ENCODE results near the gene TATDN2. TPM values are rescaled to one million over a fixed set of nuclear protein-coding genes. Genes with fewer than 3 reads are reported as not detected.
"Not testable (repeated sequence)": the region's sequence is repeated elsewhere in the genome, so short reads cannot be mapped to it uniquely, and the experiment has no call there.

Gene TATDN2
- total RNA-seq, 1 experiment from 2014 or later: 9.8 TPM

DNA sequence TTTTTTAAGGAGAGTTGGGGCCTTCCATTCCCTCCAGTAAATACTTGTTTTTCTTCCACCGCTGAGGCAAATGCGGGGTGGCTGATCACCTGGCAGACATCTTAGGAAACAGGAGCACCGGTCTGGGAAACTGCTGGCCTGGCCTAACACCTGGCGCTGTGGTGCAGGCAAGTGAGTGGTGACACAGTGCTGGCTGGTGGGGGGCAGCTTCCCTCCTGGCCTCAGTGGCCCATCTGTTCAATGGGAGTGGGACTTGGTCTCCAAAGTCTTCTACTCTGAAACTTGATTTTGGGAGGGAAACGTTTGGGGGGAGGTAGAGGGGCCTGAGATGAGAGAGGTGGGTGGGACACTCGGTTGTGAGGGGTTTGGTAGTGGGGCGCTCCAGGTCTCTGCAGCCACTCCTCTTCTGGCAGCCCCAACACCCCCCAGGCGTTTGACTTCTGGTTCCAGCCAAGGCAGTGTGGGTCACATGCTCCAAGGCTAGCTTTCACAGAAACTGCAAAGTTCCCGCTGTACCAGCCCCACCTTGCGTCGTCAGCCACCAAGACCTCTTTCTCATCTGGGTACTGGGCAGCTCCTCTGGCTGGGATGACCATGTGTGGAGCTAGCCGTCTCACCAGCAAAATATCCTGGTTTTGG, 39.8 kb downstream of the TATDN2 start:
- H3K27me3 ChIP-seq (ENCODE audit: control insufficient read depth, insufficient read depth, low read length): no peaks in the 10 kb centered on the region
- DNase-seq: no peak
- H3K36me3 ChIP-seq (replicated peaks; ENCODE audit: control insufficient read depth, insufficient read depth, low read length): peaks cover 16% of the 10 kb centered on the region
- H3K4me3 ChIP-seq (ENCODE audit: insufficient read depth, low read depth, low read length): no peak overlapping the region

DNA sequence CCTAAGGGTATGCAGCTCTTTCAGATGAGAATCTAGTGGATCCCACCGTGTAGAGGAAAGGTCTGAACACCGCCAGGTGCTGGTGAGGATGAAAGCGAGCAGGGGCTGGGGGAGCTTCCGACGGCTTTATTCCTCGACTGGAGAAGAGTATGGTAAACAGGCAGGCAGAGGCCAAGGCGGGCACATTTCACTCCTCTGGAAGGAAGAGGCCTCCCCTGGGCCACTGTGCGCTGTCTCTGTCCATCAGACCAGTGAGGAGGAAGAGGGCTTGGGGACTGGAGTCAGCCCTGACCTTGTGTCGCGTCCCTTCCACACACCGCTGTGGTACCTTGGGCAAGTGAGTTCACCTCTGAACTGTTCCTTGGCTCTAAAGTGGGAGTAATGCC, 40.3 kb downstream of the TATDN2 start:
- H3K4me3 ChIP-seq (ENCODE audit: insufficient read depth, low read depth, low read length): no peak overlapping the region
- no peak for DNase-seq
- no peaks in the 10 kb centered on the region for H3K27me3 ChIP-seq (ENCODE audit: control insufficient read depth, insufficient read depth, low read length)
- peaks cover 13% of the 10 kb centered on the region for H3K36me3 ChIP-seq (replicated peaks; ENCODE audit: control insufficient read depth, insufficient read depth, low read length)

DNA sequence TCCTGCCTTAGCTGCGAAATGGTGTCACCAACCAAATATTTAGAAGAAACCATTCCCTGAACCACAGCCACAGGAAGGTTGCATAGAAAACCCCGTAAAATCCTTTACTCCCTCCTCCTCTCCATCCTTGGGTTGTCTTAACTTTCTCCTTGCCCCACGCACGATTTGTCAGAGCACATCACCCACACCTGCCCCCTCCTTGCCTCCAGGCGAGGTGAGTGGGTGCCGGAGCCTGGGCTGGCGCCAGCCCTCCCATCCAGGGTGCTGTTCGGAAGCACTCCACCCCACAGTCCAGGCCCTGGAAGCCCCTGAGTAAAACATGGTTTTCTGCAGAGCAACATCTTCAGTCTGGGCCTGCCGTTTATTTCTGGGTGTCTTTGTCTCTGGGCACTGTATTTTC, 40.8 kb downstream of the TATDN2 start:
- peaks cover 12% of the 10 kb centered on the region for H3K36me3 ChIP-seq (replicated peaks; ENCODE audit: control insufficient read depth, insufficient read depth, low read length)
- H3K27me3 ChIP-seq (ENCODE audit: control insufficient read depth, insufficient read depth, low read length): no peaks in the 10 kb centered on the region
- no peak overlapping the region for H3K4me3 ChIP-seq (ENCODE audit: insufficient read depth, low read depth, low read length)
- DNase-seq: no peak

DNA sequence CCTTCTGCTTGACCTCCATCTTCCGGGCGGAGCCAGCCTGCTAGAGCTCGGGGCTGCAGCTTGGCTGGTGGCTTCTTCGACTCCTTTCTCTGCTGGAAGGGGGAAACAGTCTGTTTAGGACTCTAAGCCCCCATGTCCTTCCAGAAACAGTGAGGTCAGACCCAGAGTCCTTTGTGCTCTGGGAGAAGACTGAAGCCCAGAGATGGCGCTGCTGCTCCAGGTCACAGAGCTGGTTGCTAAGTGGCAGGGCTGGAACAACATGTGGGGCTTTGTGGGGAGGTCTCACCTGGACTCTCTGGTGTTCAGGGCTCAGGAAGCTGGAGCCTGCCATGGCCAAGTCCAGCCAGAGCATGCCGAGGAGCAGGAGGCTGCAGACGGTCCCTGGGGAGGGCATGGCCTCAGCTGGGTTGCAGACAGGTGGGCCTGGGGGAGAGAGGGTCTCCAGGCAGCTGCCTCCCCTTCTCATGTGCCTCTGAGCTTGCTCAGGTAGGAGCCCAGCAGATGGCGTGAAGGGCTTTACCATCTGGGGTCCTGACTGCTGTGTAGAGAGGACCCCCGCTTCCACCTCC, 41.6 kb downstream of the TATDN2 start:
- no peaks in the 10 kb centered on the region for H3K27me3 ChIP-seq (ENCODE audit: control insufficient read depth, insufficient read depth, low read length)
- DNase-seq: no peak
- H3K4me3 ChIP-seq (ENCODE audit: insufficient read depth, low read depth, low read length): no peak overlapping the region
- peaks cover 13% of the 10 kb centered on the region for H3K36me3 ChIP-seq (replicated peaks; ENCODE audit: control insufficient read depth, insufficient read depth, low read length)

DNA sequence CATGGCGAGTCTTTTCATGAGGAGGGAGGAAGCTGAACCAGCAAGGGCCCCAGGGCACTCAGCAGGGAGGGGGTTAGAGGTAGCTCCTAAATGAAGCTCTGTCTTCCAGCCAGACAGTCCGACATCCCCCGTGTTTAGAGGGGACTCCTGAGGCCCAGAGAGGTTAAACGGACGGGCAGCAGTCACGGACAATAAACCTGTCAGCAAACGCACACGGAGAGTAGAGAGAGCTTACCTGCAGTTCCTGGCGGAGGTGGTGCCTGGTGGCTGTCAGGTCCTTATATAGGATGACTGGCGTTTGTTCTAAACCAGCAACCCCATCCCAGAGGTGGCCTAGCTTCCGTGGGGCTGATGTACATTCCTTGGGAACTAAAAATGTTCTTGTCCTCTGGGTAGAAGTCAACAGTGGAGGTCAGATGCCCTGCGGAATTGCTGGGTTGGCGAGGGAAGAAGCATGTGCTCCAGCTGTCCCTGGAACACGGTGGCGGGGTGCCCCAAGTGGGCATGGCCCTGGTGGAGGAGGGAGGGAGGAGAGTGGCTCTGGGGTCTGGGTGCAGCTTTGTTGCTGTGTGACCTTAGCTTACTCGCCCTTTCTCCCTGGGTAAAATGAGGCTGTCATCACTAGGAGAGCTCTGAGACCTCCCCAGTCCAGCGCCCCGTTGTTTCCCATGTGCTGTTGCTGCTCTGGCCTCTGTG, 42.4 kb downstream of the TATDN2 start:
- DNase-seq: no peak
- Histone ChIP-seq H3K27me3 (ENCODE audit: control insufficient read depth, insufficient read depth, low read length) (no peaks in the 10 kb centered on the region), H3K36me3 (replicated peaks; ENCODE audit: control insufficient read depth, insufficient read depth, low read length) (peaks cover 13% of the 10 kb centered on the region), H3K4me3 (ENCODE audit: insufficient read depth, low read depth, low read length) (no peak overlapping the region)

DNA sequence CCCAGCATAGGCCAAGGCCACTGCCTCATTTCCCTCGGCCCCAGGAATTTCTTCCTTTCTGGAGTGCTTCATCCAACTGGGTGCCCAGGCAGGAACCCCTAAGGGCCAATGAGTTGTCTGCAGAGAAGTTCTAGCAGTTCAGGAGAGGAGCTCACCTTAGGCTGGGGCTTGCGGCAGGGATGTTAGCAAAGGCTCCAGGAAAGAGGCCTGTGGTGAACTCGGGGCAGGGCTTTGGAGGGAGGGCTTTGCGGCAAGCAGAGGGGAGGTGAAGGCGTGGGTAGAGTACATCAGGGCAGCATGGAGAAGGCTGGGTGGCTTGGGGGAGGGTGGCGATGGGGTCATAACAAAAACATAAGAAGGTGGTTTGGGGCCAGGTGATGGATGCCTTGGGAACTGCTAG, 43.4 kb downstream of the TATDN2 start:
- Histone ChIP-seq H3K27me3 (ENCODE audit: control insufficient read depth, insufficient read depth, low read length) (no peaks in the 10 kb centered on the region), H3K36me3 (replicated peaks; ENCODE audit: control insufficient read depth, insufficient read depth, low read length) (peaks cover 13% of the 10 kb centered on the region), H3K4me3 (ENCODE audit: insufficient read depth, low read depth, low read length) (no peak overlapping the region)
- DNase-seq: no peak

DNA sequence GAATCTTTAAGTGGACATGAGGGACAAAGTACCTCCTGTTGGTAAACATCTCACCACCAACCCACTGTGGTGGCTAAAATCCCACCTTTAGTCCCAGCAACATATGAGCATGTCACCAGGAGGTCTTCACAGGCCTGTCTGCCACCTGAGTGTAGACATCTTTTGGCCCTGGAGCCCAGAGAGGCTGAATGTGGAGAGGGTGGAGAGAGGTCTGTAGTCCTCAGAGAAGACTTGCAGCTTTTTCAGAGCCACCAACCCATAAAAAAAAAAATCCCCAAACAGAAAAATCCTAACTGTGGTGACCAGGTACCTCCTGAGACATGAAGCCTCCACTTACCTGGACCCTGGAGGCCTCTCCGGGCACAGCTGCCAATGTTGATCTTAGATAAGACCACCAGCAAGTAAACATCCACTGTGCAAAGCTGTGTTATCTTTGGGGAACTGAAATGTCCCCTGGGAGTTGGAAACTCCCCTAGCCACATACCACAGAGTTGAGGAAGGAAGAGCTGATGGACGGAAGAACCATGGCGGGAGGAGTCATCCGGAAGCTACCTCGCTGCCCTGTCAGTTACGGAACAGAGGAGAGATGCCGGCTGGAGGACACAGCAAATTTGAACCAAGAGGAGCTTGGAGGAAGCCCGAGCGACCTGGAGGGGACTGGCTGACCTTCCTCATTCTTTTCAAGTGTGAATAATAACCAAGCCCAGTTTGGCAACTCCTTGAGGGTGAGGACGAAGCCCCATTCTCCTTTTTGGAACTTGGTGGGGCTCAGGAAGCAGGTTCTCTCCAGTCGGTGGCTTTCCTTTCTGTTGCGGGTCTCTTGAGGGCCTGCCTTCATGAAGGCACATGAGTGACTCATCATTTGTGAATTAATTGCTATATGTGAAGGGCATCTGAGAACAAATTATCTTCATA, 44.5 kb downstream of the TATDN2 start, which contains the start of gene GHRL:
TSS of gene GHRL (minus strand) at position 443 of the 915 bp plus-strand sequence. CDS start 2,767 bp downstream, outside the sequence.
- no peaks in the 10 kb centered on the region for H3K27me3 ChIP-seq (ENCODE audit: control insufficient read depth, insufficient read depth, low read length)
- no peak for DNase-seq
- peaks cover 13% of the 10 kb centered on the region for H3K36me3 ChIP-seq (replicated peaks; ENCODE audit: control insufficient read depth, insufficient read depth, low read length)
- H3K4me3 ChIP-seq (ENCODE audit: insufficient read depth, low read depth, low read length): no peak within 1 kb of the TSS

DNA sequence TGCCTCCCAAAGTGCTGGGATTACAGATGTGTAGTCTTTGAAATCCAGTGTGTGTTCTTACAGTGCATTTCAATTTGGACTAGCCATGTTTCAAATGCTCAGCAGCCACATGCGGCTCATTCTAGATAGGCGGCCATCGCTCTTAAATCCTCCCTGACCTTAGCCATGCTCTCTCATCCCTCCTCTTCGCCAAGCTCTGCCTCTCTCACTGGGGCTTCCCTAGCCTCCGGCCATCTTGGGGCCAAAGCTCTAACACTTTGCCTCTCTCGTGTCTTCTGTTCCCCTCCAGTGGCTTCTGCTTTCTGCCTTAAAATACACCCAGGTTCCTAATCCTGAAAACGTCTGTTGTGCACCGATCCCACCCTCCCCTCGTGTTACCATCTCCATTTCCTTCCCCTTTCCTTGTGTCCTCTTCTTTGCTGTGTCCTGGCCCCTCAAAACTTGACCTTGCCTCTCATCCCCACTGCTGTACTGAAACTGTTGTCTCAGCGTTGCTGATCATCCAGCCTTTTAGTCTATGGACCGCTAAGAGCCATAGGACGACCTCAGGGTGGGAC, 45.8 kb downstream of the TATDN2 start:
- Histone ChIP-seq H3K27me3 (ENCODE audit: control insufficient read depth, insufficient read depth, low read length) (no peaks in the 10 kb centered on the region), H3K36me3 (replicated peaks; ENCODE audit: control insufficient read depth, insufficient read depth, low read length) (peaks cover 7% of the 10 kb centered on the region), H3K4me3 (ENCODE audit: insufficient read depth, low read depth, low read length) (no peak overlapping the region)
- DNase-seq: no peak

DNA sequence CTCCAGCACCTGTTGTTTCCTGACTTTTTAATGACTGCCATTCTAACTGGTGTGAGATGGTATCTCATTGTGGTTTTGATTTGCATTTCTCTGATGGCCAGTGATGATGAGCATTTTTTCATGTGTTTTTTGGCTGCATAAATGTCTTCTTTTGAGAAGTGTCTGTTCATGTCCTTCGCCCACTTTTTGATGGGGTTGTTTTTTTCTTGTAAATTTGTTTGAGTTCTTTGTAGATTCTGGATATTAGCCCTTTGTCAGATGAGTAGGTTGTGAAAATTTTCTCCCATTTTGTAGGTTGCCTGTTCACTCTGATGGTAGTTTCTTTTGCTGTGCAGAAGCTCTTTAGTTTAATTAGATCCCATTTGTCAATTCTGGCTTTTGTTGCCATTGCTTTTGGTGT, 49.8 kb downstream of the TATDN2 start:
- H3K4me3 ChIP-seq (ENCODE audit: insufficient read depth, low read depth, low read length); DNase-seq; H3K27me3 ChIP-seq (ENCODE audit: control insufficient read depth, insufficient read depth, low read length): not testable (repeated sequence)
- peaks cover 27% of the 10 kb centered on the region for H3K36me3 ChIP-seq (replicated peaks; ENCODE audit: control insufficient read depth, insufficient read depth, low read length)

DNA sequence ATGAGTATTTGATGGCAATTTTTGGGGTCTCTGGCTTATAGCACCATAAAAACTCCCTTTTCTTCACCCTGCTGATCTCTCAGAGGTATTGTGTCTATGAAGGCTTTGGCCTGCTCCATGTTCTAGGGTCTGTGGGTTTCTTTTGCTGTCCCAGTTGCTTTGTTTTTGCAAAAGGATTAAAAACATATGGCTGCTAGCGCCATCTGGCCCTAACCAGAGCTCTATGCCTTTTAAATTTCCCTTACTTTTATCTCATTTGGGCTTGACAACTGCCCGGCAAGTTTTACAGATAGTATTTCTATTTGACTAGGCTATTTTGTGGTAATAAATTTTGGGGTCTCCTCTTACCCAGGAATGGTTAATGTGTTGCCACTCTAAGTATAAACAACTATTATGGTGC, 50.9 kb downstream of the TATDN2 start:
- DNase-seq: no peak
- Histone ChIP-seq H3K4me3 (ENCODE audit: insufficient read depth, low read depth, low read length) (no peak overlapping the region), H3K27me3 (ENCODE audit: control insufficient read depth, insufficient read depth, low read length) (no peaks in the 10 kb centered on the region), H3K36me3 (replicated peaks; ENCODE audit: control insufficient read depth, insufficient read depth, low read length) (peaks cover 36% of the 10 kb centered on the region)

DNA sequence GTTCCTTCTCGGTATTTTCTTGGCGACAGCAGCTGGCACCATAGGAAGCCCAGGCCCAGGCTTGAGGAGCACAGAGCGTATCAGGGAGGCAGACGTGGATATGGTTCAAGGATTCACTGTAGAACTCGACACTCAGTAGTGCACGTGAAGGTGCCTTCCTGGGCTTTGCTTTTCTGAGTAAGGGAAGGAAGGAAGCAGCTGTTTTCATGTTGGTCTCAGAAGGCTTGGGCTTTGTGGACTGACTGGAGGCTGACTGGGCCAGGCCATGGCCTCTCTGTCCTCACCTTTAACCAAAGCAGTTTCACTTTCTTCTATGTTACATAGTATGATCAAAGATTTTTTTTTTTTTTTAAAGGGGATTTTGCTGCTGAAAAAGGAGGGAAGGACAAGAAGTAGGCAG, 51.4 kb downstream of the TATDN2 start:
- no peak for DNase-seq
- peaks cover 41% of the 10 kb centered on the region for H3K36me3 ChIP-seq (replicated peaks; ENCODE audit: control insufficient read depth, insufficient read depth, low read length)
- H3K4me3 ChIP-seq (ENCODE audit: insufficient read depth, low read depth, low read length): no peak overlapping the region

DNA sequence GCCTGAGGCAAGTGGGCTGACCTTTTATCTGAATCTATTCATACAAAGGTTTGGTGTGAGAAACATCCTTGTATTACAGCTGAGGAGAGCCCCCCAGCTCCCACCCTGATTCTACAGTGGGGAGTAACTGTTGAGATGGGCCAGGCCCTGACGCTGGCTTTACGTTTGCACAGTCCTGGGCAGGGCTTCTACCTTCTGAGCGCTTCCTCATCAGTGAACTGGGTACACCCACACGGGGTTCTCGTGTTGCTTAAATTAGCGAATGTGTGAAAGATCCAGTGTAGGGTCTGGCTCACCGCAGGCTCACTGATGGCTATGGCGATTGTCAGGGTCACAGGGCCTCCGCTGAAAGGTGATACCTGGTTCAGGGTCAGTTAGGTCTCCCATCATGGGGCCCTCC, 51.8 kb downstream of the TATDN2 start:
- no peak for DNase-seq
- Histone ChIP-seq H3K36me3 (replicated peaks; ENCODE audit: control insufficient read depth, insufficient read depth, low read length) (peaks cover 44% of the 10 kb centered on the region), H3K27me3 (ENCODE audit: control insufficient read depth, insufficient read depth, low read length) (no peaks in the 10 kb centered on the region), H3K4me3 (ENCODE audit: insufficient read depth, low read depth, low read length) (no peak overlapping the region)

More for the DNA sequence above, 51.4 kb downstream of the TATDN2 start:
- no peaks in the 10 kb centered on the region for H3K27me3 ChIP-seq (ENCODE audit: control insufficient read depth, insufficient read depth, low read length)

DNA sequence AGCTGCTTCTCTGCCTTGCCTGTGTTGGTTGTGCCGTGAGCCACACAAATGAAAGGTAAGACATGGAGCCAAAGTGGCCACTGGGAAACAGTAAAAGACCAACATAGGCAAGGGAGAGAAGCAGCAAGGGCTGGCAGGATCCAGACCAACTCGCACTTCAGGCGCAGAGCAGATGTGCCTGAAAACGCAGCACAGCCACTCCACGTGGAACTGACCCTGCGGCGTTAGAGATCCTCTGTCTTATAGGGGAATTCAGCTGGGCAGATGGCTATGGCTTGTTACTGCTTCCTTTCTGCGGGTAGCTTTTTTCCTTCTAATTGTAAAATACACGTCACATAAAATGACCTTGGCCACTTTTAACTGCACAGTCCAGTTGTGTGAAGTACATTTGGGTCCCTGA, 54.8 kb downstream of the TATDN2 start:
- no peak for DNase-seq
- H3K27me3 ChIP-seq (ENCODE audit: control insufficient read depth, insufficient read depth, low read length): no peaks in the 10 kb centered on the region
- H3K4me3 ChIP-seq (ENCODE audit: insufficient read depth, low read depth, low read length): no peak overlapping the region
- H3K36me3 ChIP-seq (replicated peaks; ENCODE audit: control insufficient read depth, insufficient read depth, low read length): peaks cover 58% of the 10 kb centered on the region

DNA sequence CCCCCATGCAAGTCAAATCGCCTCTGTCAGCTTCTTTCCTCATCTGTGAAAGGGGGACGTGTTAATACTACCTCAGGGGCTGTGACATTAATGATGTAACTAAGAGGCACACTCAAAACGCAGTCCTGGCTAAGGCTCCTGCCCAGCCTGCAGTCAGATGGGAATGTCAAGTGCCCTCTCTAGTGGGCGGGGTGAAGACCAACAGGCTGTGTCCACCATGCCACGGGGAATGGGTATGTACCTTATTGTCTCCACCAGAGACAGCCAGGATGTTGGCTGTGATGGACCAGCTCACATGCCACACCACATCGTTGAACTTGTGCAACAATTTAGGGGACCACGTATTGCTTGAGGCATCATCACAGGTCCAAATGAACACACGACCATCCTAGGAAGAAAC, 55.5 kb downstream of the TATDN2 start:
- H3K36me3 ChIP-seq (replicated peaks; ENCODE audit: control insufficient read depth, insufficient read depth, low read length): peaks cover 60% of the 10 kb centered on the region
- H3K4me3 ChIP-seq (ENCODE audit: insufficient read depth, low read depth, low read length): no peak overlapping the region
- no peaks in the 10 kb centered on the region for H3K27me3 ChIP-seq (ENCODE audit: control insufficient read depth, insufficient read depth, low read length)
- DNase-seq: no peak
